ENCODE data around the gene PBX3. TPM values are rescaled to one million over a fixed set of nuclear protein-coding genes. Genes with fewer than 3 reads are reported as not detected.
A peak's percentile ranks its signal among the peaks of the same experiment; 100 is the strongest.

The PBX3 gene
- total RNA-seq, 1 donor from 2014 or later: 37.7 TPM

DNA sequence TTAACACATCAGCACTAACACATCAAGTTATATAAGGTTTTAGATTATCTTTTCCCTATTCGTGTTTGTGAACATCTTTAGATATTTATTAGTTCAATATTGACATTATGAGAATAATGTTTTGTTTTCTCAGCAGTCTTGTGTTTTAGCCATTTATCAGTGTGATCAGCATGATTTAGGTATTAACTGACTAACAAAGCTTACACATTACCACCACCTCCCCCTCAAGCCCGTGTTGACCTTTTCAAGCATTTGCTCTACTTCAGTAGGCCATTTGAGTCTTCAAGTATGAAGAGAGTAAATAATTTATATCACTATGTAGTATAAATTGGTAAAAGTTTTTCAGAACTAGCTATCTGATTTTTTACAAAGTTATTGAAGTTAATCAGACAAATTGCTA lies 6.9 kb downstream of the PBX3 start:
- DNase-seq (ENCODE audit: low spot score, unreplicated experiment): no peak
- no peaks in the 10 kb centered on the region for H3K27me3 Mint-ChIP-seq
- no peaks in the 10 kb centered on the region for H3K36me3 Mint-ChIP-seq (ENCODE audit: insufficient read depth)
- H3K27ac Mint-ChIP-seq: no peak overlapping the region
- H3K4me1 Mint-ChIP-seq (ENCODE audit: low read depth): peaks cover 48% of the 10 kb centered on the region
- H3K4me3 Mint-ChIP-seq (ENCODE audit: low read depth): no peak overlapping the region
- no peaks in the 10 kb centered on the region for H3K9me3 Mint-ChIP-seq (ENCODE audit: low read depth)
- TF ChIP-seq, protein P1, sequence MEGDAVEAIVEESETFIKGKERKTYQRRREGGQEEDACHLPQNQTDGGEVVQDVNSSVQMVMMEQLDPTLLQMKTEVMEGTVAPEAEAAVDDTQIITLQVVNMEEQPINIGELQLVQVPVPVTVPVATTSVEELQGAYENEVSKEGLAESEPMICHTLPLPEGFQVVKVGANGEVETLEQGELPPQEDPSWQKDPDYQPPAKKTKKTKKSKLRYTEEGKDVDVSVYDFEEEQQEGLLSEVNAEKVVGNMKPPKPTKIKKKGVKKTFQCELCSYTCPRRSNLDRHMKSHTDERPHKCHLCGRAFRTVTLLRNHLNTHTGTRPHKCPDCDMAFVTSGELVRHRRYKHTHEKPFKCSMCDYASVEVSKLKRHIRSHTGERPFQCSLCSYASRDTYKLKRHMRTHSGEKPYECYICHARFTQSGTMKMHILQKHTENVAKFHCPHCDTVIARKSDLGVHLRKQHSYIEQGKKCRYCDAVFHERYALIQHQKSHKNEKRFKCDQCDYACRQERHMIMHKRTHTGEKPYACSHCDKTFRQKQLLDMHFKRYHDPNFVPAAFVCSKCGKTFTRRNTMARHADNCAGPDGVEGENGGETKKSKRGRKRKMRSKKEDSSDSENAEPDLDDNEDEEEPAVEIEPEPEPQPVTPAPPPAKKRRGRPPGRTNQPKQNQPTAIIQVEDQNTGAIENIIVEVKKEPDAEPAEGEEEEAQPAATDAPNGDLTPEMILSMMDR (IDR thresholded peaks at IDR 0.05; ENCODE audit: unreplicated experiment): no peak

DNA sequence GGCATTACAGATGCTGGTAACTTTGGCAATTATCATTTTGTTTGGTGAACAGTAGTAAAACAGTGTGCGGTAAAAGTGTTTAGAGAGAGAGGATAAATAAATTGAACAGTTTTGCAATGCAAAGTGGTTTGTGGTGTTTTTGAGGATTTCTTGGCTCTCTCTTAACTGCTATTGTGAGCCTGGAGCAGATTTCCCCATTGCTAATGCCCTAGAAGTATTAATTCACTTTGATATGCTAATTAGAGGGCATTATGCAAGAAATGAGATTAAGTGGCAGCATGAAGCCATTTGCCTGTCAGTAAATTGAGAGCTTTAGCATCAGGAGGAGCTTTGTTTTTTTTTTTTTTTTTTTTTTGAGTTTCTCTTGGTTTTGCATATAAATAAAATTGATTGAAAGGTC lies 8.2 kb downstream of the PBX3 start:
- no peaks in the 10 kb centered on the region for H3K36me3 Mint-ChIP-seq (ENCODE audit: insufficient read depth)
- TF ChIP-seq, protein P1 (IDR thresholded peaks at IDR 0.05; ENCODE audit: unreplicated experiment): no peak
- no peak overlapping the region for H3K27ac Mint-ChIP-seq
- no peaks in the 10 kb centered on the region for H3K27me3 Mint-ChIP-seq
- no peaks in the 10 kb centered on the region for H3K9me3 Mint-ChIP-seq (ENCODE audit: low read depth)
- no peak for DNase-seq (ENCODE audit: low spot score, unreplicated experiment)
- peaks cover 47% of the 10 kb centered on the region for H3K4me1 Mint-ChIP-seq (ENCODE audit: low read depth)
- H3K4me3 Mint-ChIP-seq (ENCODE audit: low read depth): no peak overlapping the region

DNA sequence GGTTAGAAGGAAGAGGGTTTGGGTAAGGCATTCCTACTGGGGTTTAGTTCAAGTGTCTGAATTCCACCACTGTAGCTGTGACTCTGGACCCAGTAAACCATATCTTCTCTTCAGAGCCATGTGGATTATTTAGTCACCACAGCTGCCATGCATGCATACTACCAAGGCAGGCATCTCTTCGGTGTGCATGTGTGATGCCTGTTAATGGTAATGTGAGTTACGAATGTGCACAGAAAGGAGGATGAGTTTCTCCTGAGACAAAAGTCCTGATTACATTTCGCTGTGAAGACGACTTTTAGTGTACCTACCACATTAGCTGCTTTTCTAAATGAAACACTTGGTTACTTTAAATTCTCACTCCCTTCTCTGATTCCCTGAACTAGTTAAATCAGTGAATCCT lies 9.3 kb downstream of the PBX3 start:
- DNase-seq (ENCODE audit: low spot score, unreplicated experiment): no peak
- TF ChIP-seq, protein P1 (IDR thresholded peaks at IDR 0.05; ENCODE audit: unreplicated experiment): no peak
- H3K27ac Mint-ChIP-seq: no peak overlapping the region
- no peaks in the 10 kb centered on the region for H3K9me3 Mint-ChIP-seq (ENCODE audit: low read depth)
- no peaks in the 10 kb centered on the region for H3K27me3 Mint-ChIP-seq
- no peaks in the 10 kb centered on the region for H3K36me3 Mint-ChIP-seq (ENCODE audit: insufficient read depth)
- no peak overlapping the region for H3K4me3 Mint-ChIP-seq (ENCODE audit: low read depth)
- H3K4me1 Mint-ChIP-seq (ENCODE audit: low read depth): peaks cover 45% of the 10 kb centered on the region

DNA sequence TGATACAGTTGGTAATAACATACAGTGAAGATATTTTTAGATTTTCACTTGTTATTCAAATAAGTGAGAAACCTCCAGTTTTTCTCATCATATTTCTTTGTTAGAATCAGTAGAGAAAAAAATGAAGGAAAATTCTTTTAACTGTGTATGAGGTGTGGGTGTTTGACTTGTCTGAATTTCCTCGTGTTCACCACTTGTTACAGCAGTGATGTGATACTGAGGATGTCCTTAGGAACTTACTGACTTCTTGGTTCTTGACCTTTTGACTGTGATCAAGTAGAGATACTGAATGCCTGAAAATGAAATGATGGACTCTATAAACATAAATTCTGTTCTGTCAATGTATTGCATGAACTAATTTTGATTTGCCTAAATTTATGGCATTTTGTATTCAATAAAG lies 10.7 kb downstream of the PBX3 start:
- no peaks in the 10 kb centered on the region for H3K9me3 Mint-ChIP-seq (ENCODE audit: low read depth)

DNA sequence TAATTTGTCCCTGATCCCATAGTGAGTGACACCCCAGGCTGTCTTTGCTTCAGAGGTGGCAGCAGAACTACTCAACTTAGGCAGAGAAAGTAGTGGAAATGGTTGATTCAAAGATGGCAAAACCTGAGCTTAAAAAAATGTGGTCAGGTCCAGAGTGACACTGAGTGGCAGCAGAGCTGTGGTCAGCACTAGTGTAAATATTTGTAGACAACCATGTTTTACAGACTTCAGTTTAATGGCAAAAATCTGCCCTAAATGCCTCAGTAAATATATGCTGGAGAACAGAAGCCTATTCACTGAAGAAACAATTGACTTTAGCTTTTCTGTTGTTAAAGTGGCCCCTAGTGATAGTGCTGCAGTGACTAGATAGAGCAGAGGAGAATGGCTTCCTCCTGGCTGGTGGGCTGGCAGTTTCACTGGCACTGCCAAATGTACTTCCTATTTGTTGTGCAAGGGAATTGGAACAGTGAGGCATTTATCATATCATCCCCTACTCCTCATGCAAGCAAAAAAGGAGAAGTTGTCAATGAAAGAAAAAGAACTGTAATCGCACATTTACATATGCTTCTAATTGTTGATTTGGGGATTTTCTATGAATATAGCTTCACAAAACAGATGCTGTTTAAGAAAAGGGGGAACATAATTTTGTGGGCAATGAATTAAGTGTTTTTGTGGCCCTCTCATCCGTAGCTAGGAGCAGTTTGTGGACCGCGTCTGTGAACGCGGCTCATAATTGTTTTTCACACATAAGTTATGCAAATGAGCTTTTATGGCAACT lies 12.0 kb downstream of the PBX3 start:
- no peak for DNase-seq (ENCODE audit: low spot score, unreplicated experiment)
- H3K4me1 Mint-ChIP-seq (ENCODE audit: low read depth): peaks cover 53% of the 10 kb centered on the region
- no peaks in the 10 kb centered on the region for H3K9me3 Mint-ChIP-seq (ENCODE audit: low read depth)
- TF ChIP-seq, protein P1 (IDR thresholded peaks at IDR 0.05; ENCODE audit: unreplicated experiment): no peak
- H3K36me3 Mint-ChIP-seq (ENCODE audit: insufficient read depth): no peaks in the 10 kb centered on the region
- H3K27ac Mint-ChIP-seq: peak overlapping the region; percentile 58
- H3K4me3 Mint-ChIP-seq (ENCODE audit: low read depth): peak overlapping the region; percentile 43
- H3K27me3 Mint-ChIP-seq: no peaks in the 10 kb centered on the region

More for the DNA sequence above, 10.7 kb downstream of the PBX3 start:
- H3K4me3 Mint-ChIP-seq (ENCODE audit: low read depth): no peak overlapping the region
- peaks cover 48% of the 10 kb centered on the region for H3K4me1 Mint-ChIP-seq (ENCODE audit: low read depth)
- no peaks in the 10 kb centered on the region for H3K36me3 Mint-ChIP-seq (ENCODE audit: insufficient read depth)
- H3K27me3 Mint-ChIP-seq: no peaks in the 10 kb centered on the region
- H3K27ac Mint-ChIP-seq: no peak overlapping the region
- TF ChIP-seq, protein P1 (IDR thresholded peaks at IDR 0.05; ENCODE audit: unreplicated experiment): no peak
- DNase-seq (ENCODE audit: low spot score, unreplicated experiment): no peak

Measured in progenitor cell of endocrine pancreas (in vitro differentiated cells).